Cardiac muscle cell (in vitro differentiated cells and primary cell): Measurements from ENCODE around the gene RHOT1. TPM values are rescaled to one million over a fixed set of nuclear protein-coding genes. Genes with fewer than 3 reads are reported as not detected.
A peak's percentile ranks its signal among the peaks of the same experiment; 100 is the strongest.
"Not testable (repeated sequence)": the region's sequence is repeated elsewhere in the genome, so short reads cannot be mapped to it uniquely, and the experiment has no call there.

ENCODE experiments used
- DNase-seq, 2 donors: peaks; one replicate each; pipeline versions ENCODE4 v3.0.0 to v3.0.0-alpha.2; 2010 to 2017; ENCODE audit warnings: low read depth in 1 of 2, low spot score in 1 of 2
- H3K27ac ChIP-seq: fragments of 200-600 bp; sonication (generic); 2 replicates; pipeline ENCODE4 v1.5.1; 2016
- H3K27me3 ChIP-seq: fragments of 200-600 bp; sonication (generic); 2 replicates; pipeline ENCODE4 v1.6.0; 2016; ENCODE audit warnings: control low read depth
- H3K36me3 ChIP-seq: fragments of 200-600 bp; sonication (generic); 2 replicates; pipeline ENCODE4 v1.5.1; 2016; ENCODE audit warnings: control low read depth
- H3K4me1 ChIP-seq: fragments of 200-600 bp; sonication (generic); 2 replicates; pipeline ENCODE4 v1.8.1; 2017; ENCODE audit warnings: low read depth, mild to moderate bottlenecking, mixed run types
- H3K4me3 ChIP-seq: fragments of 200-600 bp; sonication (generic); 2 replicates; pipeline ENCODE4 v1.5.1; 2016; ENCODE audit warnings: mild to moderate bottlenecking
- H3K9me3 ChIP-seq: fragments of 200-600 bp; sonication (generic); 2 replicates; pipeline ENCODE4 v1.5.1; 2017; ENCODE audit warnings: low read depth, mild to moderate bottlenecking, control low read depth
- CTCF ChIP-seq: IDR thresholded peaks from 2 replicates; pipeline ENCODE4 v1.5.1; 2012; ENCODE audit warnings: low read depth, mild to moderate bottlenecking, low read length
- polyA plus RNA-seq: library from polyadenylated mRNA; unstranded; fragments of >200 nt; fragmentation: Nextera tagmentation; extraction: Ambion mirVana; gene quantifications from 2 replicates; pipeline ENCODE4 v1.2.1, GENCODE V29; 2016
- total RNA-seq: library from RNA; depleted of rRNA; stranded (reverse); fragments of >200 nt; gene quantifications from 2 replicates; pipeline ENCODE4 v1.2.3, GENCODE V29; 2016

RHOT1 gene
- total and polyA plus RNA-seq, 2 experiments from 2014 or later = 47.1 to 62.0 TPM

GRCh38 chr17:32126746-32127145, 15.6 kb upstream of the RHOT1 start:
- no peaks in the 10 kb centered on the region for H3K36me3 ChIP-seq
- H3K4me1 ChIP-seq = no peaks in the 10 kb centered on the region
- H3K4me3 ChIP-seq = no peak overlapping the region
- H3K27me3 ChIP-seq = no peaks in the 10 kb centered on the region
- no peak for DNase-seq
- no peak overlapping the region for H3K27ac ChIP-seq
- H3K9me3 ChIP-seq = no peaks in the 10 kb centered on the region
- no peak for TF ChIP-seq CTCF

- DNase-seq = peak; percentile 60 to 80
- Histone ChIP-seq H3K4me1 (no peaks in the 10 kb centered on the region), H3K27me3 (no peaks in the 10 kb centered on the region), H3K36me3 (no peaks in the 10 kb centered on the region), H3K27ac (no peak overlapping the region), H3K9me3 (no peaks in the 10 kb centered on the region), H3K4me3 (peak overlapping the region; percentile 53)
- no peak for TF ChIP-seq CTCF
Observed at GRCh38 chr17:32127158-32127897, 15.0 kb upstream of the RHOT1 start.

- not testable (repeated sequence) for H3K27me3 ChIP-seq, DNase-seq, H3K4me1 ChIP-seq, H3K4me3 ChIP-seq, H3K36me3 ChIP-seq, H3K27ac ChIP-seq, H3K9me3 ChIP-seq
Observed at GRCh38 chr17:32128470-32128869, 13.8 kb upstream of the RHOT1 start.

GRCh38 chr17:32135497-32136117, 6.7 kb upstream of the RHOT1 start:
- not testable (repeated sequence) for H3K27ac ChIP-seq, H3K36me3 ChIP-seq, H3K4me3 ChIP-seq, H3K27me3 ChIP-seq, H3K4me1 ChIP-seq, H3K9me3 ChIP-seq
- peak in 1 of 2 donors; percentile 51 for DNase-seq
- TF ChIP-seq CTCF = peak; percentile 30

- peak; percentile 17 to 38 for DNase-seq
- H3K36me3 ChIP-seq = no peaks in the 10 kb centered on the region
- H3K27ac ChIP-seq = peak overlapping the region; percentile 16
- H3K9me3 ChIP-seq = no peaks in the 10 kb centered on the region
- TF ChIP-seq CTCF = no peak
- H3K4me3 ChIP-seq = no peak overlapping the region
- H3K27me3 ChIP-seq = no peaks in the 10 kb centered on the region
- peaks cover 6% of the 10 kb centered on the region for H3K4me1 ChIP-seq
Observed at GRCh38 chr17:32136856-32137255, 5.4 kb upstream of the RHOT1 start.

GRCh38 chr17:32139504-32139903, 2.8 kb upstream of the RHOT1 start:
- H3K36me3 ChIP-seq, H3K9me3 ChIP-seq, DNase-seq, H3K27me3 ChIP-seq, H3K4me1 ChIP-seq, H3K4me3 ChIP-seq, H3K27ac ChIP-seq: not testable (repeated sequence)
